Progenitor cell of endocrine pancreas (in vitro differentiated cells): ENCODE measurements around the gene NEURL1B. TPM values are rescaled to one million over a fixed set of nuclear protein-coding genes. Genes with fewer than 3 reads are reported as not detected.
A peak's percentile ranks its signal among the peaks of the same experiment; 100 is the strongest.

Source experiments
- DNase-seq: peaks from one replicate; pipeline ENCODE4 v3.0.0; 2021; ENCODE audit warnings: low spot score; ENCODE audit not compliant: unreplicated experiment
- H3K27ac Mint-ChIP-seq: 2 replicates; pipeline ENCODE4 v1.8.0; 2021; ENCODE audit warnings: mild to moderate bottlenecking, moderate library complexity, mixed read lengths
- H3K27me3 Mint-ChIP-seq: 2 replicates; pipeline ENCODE4 v1.8.0; 2021; ENCODE audit warnings: mixed read lengths
- H3K36me3 Mint-ChIP-seq: 2 replicates; pipeline ENCODE4 v1.8.0; 2022; ENCODE audit warnings: mixed read lengths; ENCODE audit not compliant: insufficient read depth
- H3K4me1 Mint-ChIP-seq: 2 replicates; pipeline ENCODE4 v1.8.0; 2021; ENCODE audit warnings: low read depth, mixed read lengths
- H3K4me3 Mint-ChIP-seq: 2 replicates; pipeline ENCODE4 v1.8.0; 2021; ENCODE audit warnings: low read depth, mild to moderate bottlenecking, moderate library complexity, mixed read lengths
- H3K9me3 Mint-ChIP-seq: 2 replicates; pipeline ENCODE4 v1.8.0; 2021; ENCODE audit warnings: low read depth, mixed read lengths
- total RNA-seq: library from RNA; stranded (reverse); gene quantifications from 2 replicates; pipeline ENCODE4 v1.2.1, GENCODE V29; 2021
- TF ChIP-seq, protein P1 (sequence below): fragments of 200-600 bp; sonication (generic); IDR thresholded peaks from one replicate; pipeline ENCODE4 v1.5.0; 2021; ENCODE audit warnings: antibody characterized with exemption, mild to moderate bottlenecking; ENCODE audit not compliant: unreplicated experiment

The NEURL1B gene
- total RNA-seq, 1 donor from 2014 or later = 4.0 TPM

DNA sequence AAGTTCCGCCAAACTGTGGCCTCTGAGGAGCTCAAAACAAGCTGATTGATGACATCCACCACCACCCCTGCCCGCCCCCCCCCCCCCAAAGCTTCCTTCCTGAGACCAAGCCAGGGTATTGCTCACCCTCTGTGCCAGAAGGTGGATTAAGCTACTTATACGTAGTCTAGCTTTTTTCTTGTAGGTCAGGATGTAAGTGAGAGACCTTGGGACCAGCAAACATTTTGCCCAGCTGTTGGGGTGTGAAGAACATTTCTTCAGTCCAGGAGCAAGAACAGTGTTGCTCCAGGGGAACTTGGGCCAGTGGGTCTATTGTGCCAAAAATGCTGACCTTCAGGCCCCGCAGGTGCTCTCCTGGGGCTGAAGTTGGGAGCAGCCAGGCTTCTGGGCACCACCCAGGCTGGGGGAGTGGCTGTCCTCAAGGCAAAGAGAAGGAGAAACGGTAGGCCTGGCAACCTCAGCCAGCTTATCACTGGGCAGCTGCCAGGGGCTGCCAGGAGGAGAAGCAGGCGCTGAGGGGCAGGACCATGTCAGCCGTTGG is 18.0 kb downstream of the NEURL1B start:
- peaks cover 10% of the 10 kb centered on the region for H3K4me1 Mint-ChIP-seq
- TF ChIP-seq, protein P1, sequence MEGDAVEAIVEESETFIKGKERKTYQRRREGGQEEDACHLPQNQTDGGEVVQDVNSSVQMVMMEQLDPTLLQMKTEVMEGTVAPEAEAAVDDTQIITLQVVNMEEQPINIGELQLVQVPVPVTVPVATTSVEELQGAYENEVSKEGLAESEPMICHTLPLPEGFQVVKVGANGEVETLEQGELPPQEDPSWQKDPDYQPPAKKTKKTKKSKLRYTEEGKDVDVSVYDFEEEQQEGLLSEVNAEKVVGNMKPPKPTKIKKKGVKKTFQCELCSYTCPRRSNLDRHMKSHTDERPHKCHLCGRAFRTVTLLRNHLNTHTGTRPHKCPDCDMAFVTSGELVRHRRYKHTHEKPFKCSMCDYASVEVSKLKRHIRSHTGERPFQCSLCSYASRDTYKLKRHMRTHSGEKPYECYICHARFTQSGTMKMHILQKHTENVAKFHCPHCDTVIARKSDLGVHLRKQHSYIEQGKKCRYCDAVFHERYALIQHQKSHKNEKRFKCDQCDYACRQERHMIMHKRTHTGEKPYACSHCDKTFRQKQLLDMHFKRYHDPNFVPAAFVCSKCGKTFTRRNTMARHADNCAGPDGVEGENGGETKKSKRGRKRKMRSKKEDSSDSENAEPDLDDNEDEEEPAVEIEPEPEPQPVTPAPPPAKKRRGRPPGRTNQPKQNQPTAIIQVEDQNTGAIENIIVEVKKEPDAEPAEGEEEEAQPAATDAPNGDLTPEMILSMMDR = no peak
- DNase-seq = no peak
- peaks cover 3% of the 10 kb centered on the region for H3K36me3 Mint-ChIP-seq
- no peak overlapping the region for H3K4me3 Mint-ChIP-seq
- no peak overlapping the region for H3K27ac Mint-ChIP-seq
- peaks cover 3% of the 10 kb centered on the region for H3K27me3 Mint-ChIP-seq
- H3K9me3 Mint-ChIP-seq = peaks cover 13% of the 10 kb centered on the region

DNA sequence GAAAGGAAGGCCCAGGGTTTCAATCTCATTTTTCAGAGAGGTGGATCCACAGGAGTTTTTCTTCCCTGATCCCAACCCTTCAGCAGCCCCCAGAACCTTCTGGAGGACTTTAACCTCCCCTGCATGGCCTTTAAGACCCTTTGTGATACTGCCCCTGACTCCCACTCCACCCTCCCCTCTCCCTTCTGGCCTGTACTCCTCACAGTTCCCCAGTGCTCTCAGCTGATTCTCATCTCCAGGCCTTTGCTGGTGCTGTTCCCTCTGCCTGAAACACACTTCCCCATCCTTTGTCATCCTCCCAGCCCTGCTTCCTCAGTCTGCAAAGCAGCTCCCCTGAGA is 18.5 kb downstream of the NEURL1B start:
- no peak for DNase-seq
- TF ChIP-seq, protein P1 = no peak
- Mint-ChIP-seq H3K27me3 (peaks cover 5% of the 10 kb centered on the region), H3K36me3 (peaks cover 3% of the 10 kb centered on the region), H3K4me3 (no peak overlapping the region), H3K9me3 (peaks cover 13% of the 10 kb centered on the region), H3K4me1 (peaks cover 10% of the 10 kb centered on the region), H3K27ac (peak overlapping the region; percentile 55)

DNA sequence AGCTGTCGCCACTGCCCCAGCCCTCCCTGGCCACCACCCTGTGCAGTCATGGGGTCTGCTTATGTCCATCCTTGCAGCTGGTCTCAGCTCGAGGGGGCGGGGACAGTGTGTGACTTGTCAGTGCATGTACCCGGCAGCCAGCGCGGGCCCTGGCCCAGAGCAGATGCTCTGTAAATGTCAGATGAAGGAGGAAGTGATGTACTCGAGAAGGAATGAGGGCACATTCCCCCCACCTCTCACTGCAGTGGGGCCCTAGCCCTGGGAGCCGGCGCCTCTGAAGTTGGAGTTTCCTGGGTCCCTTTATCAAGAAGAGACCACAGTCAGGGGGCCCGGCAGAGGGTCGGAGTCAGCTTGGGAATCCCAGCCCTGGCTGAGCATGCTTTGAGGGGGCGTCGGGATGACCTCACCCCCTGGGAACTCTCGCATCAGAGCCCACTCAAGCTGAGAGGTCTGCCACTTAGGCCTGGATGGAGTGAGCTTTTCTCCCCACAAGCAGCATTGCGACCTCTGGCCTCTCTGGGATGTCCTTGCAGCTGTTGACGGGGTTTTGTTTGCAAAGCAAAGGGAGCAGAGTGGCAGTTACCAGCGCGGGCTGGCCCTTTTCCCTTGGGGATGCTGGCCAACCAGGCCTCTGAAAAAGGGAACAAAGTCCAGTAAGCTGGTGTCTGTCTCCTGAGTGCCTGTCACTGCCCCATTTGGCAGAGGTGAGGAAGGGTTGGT is 19.0 kb downstream of the NEURL1B start:
- H3K4me1 Mint-ChIP-seq = peaks cover 10% of the 10 kb centered on the region
- H3K4me3 Mint-ChIP-seq = no peak overlapping the region
- TF ChIP-seq, protein P1 = peak; percentile 17
- peaks cover 10% of the 10 kb centered on the region for H3K27me3 Mint-ChIP-seq
- DNase-seq = peak; percentile 21
- peak overlapping the region; percentile 55 for H3K27ac Mint-ChIP-seq
- peaks cover 10% of the 10 kb centered on the region for H3K9me3 Mint-ChIP-seq
- peaks cover 3% of the 10 kb centered on the region for H3K36me3 Mint-ChIP-seq

DNA sequence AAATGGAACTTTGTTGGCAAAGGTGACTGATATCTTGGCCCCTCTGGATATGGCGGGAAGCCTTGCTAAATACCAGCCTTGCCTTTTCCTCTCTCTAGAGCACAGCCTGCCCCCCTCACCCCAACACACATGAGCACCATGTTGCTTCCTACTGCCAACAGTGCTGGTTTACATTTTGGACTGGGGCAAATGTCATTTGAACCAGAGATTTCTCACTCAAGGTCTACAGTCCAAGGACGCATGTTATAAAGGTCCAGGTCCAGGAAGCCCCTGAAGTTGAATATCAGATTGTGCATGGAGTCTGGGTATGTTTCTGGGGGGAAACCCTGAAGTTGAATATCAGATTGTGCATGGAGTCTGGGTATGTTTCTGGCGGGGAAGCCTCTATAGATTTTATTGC is 19.9 kb downstream of the NEURL1B start:
- H3K4me1 Mint-ChIP-seq = peaks cover 10% of the 10 kb centered on the region
- no peak for DNase-seq
- H3K4me3 Mint-ChIP-seq = no peak overlapping the region
- peak overlapping the region; percentile 29 for H3K27ac Mint-ChIP-seq
- peaks cover 1% of the 10 kb centered on the region for H3K9me3 Mint-ChIP-seq
- H3K36me3 Mint-ChIP-seq = peaks cover 2% of the 10 kb centered on the region
- peaks cover 10% of the 10 kb centered on the region for H3K27me3 Mint-ChIP-seq
- TF ChIP-seq, protein P1 = no peak

DNA sequence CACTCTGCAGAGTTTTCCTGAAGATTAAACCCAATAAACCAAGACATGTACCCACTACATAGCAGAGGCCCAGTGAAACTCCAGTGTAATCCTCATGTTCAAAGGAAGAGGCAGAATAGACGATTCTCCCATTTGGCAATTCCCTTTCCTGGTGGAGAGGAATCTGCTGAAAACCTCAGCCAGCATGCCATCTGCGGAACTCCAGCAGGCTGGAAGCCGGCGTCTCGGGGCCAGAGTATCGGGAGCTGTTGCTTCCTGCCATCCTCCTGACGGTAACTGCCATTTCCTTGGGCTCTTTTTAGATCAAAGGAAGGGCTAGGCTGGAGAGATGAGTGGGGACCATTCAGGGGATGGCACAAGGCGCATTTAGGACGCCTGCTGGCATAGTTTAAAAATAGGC is 20.5 kb downstream of the NEURL1B start:
- peaks cover 10% of the 10 kb centered on the region for H3K27me3 Mint-ChIP-seq
- no peak overlapping the region for H3K4me3 Mint-ChIP-seq
- H3K4me1 Mint-ChIP-seq = peaks cover 10% of the 10 kb centered on the region
- no peak overlapping the region for H3K27ac Mint-ChIP-seq
- no peak for DNase-seq
- H3K36me3 Mint-ChIP-seq = peaks cover under 1% of the 10 kb centered on the region
- no peaks in the 10 kb centered on the region for H3K9me3 Mint-ChIP-seq
- TF ChIP-seq, protein P1 = no peak
